Islet precursor cell (in vitro differentiated cells): ENCODE measurements around the gene RXRA.
A peak's percentile ranks its signal among the peaks of the same experiment; 100 is the strongest.

Experiments
- DNase-seq: peaks from one replicate; pipeline ENCODE4 v3.0.0-alpha.2; 2018

RXRA gene

GRCh38 chr9:134436911-134437310, 110.7 kb downstream of the RXRA start:
- no peak for DNase-seq

- no peak for DNase-seq
Observed at GRCh38 chr9:134437403-134438194, 111.3 kb downstream of the RXRA start.

GRCh38 chr9:134438195-134438788, 112.0 kb downstream of the RXRA start:
- no peak for DNase-seq

GRCh38 chr9:134439368-134439784, 113.1 kb downstream of the RXRA start:
- DNase-seq = no peak

GRCh38 chr9:134440636-134441226, 114.5 kb downstream of the RXRA start:
- DNase-seq = no peak

GRCh38 chr9:134441227-134442084, 115.2 kb downstream of the RXRA start:
- DNase-seq = no peak

- DNase-seq = no peak
Observed at GRCh38 chr9:134442085-134442474, 115.8 kb downstream of the RXRA start.

- no peak for DNase-seq
Observed at GRCh38 chr9:134442486-134443173, 116.4 kb downstream of the RXRA start.

GRCh38 chr9:134443174-134444037, 117.2 kb downstream of the RXRA start:
- peak; percentile 95 for DNase-seq

GRCh38 chr9:134444038-134444315, 117.7 kb downstream of the RXRA start:
- DNase-seq = no peak

- no peak for DNase-seq
Observed at GRCh38 chr9:134445000-134445399, 118.7 kb downstream of the RXRA start.

GRCh38 chr9:134449180-134449916, 123.1 kb downstream of the RXRA start:
- DNase-seq = peak; percentile 97

- no peak for DNase-seq
Observed at GRCh38 chr9:134451700-134452458, 125.6 kb downstream of the RXRA start.

GRCh38 chr9:134452728-134453127, 126.5 kb downstream of the RXRA start:
- DNase-seq = no peak

GRCh38 chr9:134453776-134454475, 127.7 kb downstream of the RXRA start:
- no peak for DNase-seq

GRCh38 chr9:134454476-134454857, 128.2 kb downstream of the RXRA start:
- DNase-seq = peak; percentile 76

- no peak for DNase-seq
Observed at GRCh38 chr9:134455021-134455471, 128.8 kb downstream of the RXRA start.

- DNase-seq = no peak
Observed at GRCh38 chr9:134455537-134455933, 129.3 kb downstream of the RXRA start.

GRCh38 chr9:134455934-134456755, 129.9 kb downstream of the RXRA start:
- DNase-seq = peak; percentile 98
